SK-N-SH (cell line): Measurements from ENCODE around the gene SYNJ2.

ENCODE experiments used
- CHD2 ChIP-seq: fragments of 150-350 bp; IDR thresholded peaks from 2 replicates; pipeline ENCODE4 v1.6.1; 2018; ENCODE audit warnings: low read length; ENCODE audit not compliant: partially characterized antibody
- CTCF ChIP-seq: fragments of 200-600 bp; sonication (generic); IDR thresholded peaks from 2 replicates; pipeline ENCODE4 v1.6.1; 2017; ENCODE audit warnings: antibody characterized with exemption, mild to moderate bottlenecking, moderate library complexity
- ELF1 ChIP-seq: IDR thresholded peaks from 2 replicates; pipeline ENCODE4 v1.4.0; 2012
- EZH2phosphoT487 ChIP-seq: fragments of 200-600 bp; sonication (generic); IDR thresholded peaks from 2 replicates; pipeline ENCODE4 v1.6.1; 2017; ENCODE audit warnings: low read depth, mixed run types, mild to moderate bottlenecking, antibody characterized with exemption, moderate library complexity, borderline replicate concordance
- FOXM1 ChIP-seq: IDR thresholded peaks from 2 replicates; pipeline ENCODE4 v1.4.0; 2012; ENCODE audit warnings: low read depth, mild to moderate bottlenecking
- GABPA ChIP-seq: IDR thresholded peaks from 2 replicates; pipeline ENCODE4 v1.4.0; 2012; ENCODE audit warnings: low read depth, mild to moderate bottlenecking
- MAX ChIP-seq: IDR thresholded peaks from 2 replicates; pipeline ENCODE4 v1.4.0; 2012; ENCODE audit warnings: low read depth
- POLR2AphosphoS5 ChIP-seq: IDR thresholded peaks from 2 replicates; pipeline ENCODE4 v1.6.1; 2012; ENCODE audit warnings: low read depth, low read length
- RAD21 ChIP-seq: IDR thresholded peaks from 2 replicates; pipeline ENCODE4 v1.6.1; 2012; ENCODE audit warnings: mild to moderate bottlenecking, low read length
- RFX5 ChIP-seq: IDR thresholded peaks from 2 replicates; pipeline ENCODE4 v1.6.1; 2012; ENCODE audit warnings: mild to moderate bottlenecking, improper control_type of control experiment, low read length
- RXRA ChIP-seq: IDR thresholded peaks from 2 replicates; pipeline ENCODE4 v1.4.0; 2012; ENCODE audit warnings: low read depth, mild to moderate bottlenecking, borderline replicate concordance
- USF1 ChIP-seq: IDR thresholded peaks from 2 replicates; pipeline ENCODE4 v1.4.0; 2012; ENCODE audit warnings: low read depth, borderline replicate concordance
- TF ChIP-seq, protein P1 (sequence below): IDR thresholded peaks from 2 replicates; pipeline ENCODE4; 2012
- TF ChIP-seq, protein P2 (sequence below): fragments of 150-350 bp; IDR thresholded peaks from 2 replicates; pipeline ENCODE4 v1.6.1; 2017; ENCODE audit warnings: antibody characterized with exemption, low read length, low read depth, borderline replicate concordance

DNA sequence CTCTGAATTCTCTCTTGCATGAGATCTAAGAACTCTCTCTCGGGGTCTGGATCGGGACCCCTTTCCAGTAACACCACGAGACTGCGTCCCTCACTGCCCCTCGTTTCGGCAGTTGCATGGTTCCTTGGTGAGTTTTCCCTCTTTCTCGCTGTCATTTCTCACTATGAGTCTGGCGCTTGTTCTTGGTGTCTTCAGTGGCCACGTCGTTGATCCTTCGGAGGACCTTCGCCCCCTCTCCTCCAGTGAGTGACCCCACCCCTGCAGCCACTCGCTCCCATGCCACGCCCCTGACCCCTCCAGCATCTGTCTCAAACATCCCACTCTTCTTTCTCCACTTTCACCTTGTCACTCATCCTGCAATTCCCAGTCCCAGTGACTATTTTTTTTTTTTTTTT is 23.0 kb downstream of the SYNJ2 start:
- TF ChIP-seq GABPA (no peak), MAX (no peak), ELF1 (no peak), POLR2AphosphoS5 (no peak), USF1 (no peak), FOXM1 (no peak), RAD21 (no peak), CTCF (no peak), CHD2 (no peak), RFX5 (no peak), EZH2phosphoT487 (no peak), RXRA (no peak)
- TF ChIP-seq, protein P1, sequence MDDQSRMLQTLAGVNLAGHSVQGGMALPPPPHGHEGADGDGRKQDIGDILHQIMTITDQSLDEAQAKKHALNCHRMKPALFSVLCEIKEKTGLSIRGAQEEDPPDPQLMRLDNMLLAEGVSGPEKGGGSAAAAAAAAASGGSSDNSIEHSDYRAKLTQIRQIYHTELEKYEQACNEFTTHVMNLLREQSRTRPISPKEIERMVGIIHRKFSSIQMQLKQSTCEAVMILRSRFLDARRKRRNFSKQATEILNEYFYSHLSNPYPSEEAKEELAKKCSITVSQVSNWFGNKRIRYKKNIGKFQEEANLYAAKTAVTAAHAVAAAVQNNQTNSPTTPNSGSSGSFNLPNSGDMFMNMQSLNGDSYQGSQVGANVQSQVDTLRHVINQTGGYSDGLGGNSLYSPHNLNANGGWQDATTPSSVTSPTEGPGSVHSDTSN = no peak
- TF ChIP-seq, protein P2, sequence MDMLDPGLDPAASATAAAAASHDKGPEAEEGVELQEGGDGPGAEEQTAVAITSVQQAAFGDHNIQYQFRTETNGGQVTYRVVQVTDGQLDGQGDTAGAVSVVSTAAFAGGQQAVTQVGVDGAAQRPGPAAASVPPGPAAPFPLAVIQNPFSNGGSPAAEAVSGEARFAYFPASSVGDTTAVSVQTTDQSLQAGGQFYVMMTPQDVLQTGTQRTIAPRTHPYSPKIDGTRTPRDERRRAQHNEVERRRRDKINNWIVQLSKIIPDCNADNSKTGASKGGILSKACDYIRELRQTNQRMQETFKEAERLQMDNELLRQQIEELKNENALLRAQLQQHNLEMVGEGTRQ = no peak
